ENCODE results near the gene MRPL55. TPM values are rescaled to one million over a fixed set of nuclear protein-coding genes. Genes with fewer than 3 reads are reported as not detected.

Gene MRPL55
- total RNA-seq, 1 experiment from 2014 or later, result 57.1 TPM

DNA sequence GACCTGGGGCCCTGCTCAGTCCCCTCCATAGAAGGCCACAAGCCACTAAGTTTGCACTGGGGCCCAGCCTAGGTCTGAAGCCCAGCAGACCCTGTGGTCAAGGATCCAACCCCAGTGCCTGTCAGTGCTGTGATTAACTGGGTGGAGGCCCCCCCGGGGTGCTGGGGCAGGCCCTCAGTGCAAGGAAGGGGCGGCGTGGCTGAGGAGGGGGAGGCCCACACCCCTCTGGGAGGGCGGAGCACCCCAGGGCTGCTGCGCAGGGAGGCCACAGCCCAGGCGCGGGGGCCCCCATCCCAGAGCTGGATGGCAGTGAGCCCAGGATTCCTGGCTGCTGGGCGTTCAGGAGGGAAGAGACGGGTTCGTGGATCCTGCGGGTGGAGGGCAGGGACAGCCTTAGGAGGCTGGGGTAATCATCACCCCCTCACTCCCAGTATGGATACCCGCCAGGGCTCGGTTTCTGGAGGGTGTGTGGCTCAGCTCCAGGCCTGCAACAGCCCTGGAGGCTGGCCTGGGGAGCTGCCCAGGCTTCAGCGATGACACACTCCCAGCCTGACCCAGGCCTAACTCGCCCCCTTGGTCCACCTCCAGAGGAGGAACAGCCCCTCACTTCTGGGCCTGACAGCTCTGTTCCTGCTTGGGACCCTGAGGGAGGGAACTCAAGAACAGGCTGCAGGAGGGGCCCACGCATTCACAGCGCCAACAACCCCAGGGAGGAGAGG is 41.5 kb upstream of the MRPL55 start:
- Histone ChIP-seq H3K4me2 (ENCODE audit: low read length) (no peak overlapping the region), H3K79me2 (ENCODE audit: insufficient read depth, low read length) (peaks cover 4% of the 10 kb centered on the region; the same call in 1 of the 2 replicates), H3K9me2 (ENCODE audit: insufficient read depth) (no peaks in the 10 kb centered on the region), H3K27me3 (ENCODE audit: insufficient read depth, low read length) (no peaks in the 10 kb centered on the region), H3K4me3 (replicated peaks in 1 of 2; ENCODE audit: low read depth in 1 of 2, low read length in 2 of 2) (no peak overlapping the region), H3K9ac (ENCODE audit: low read length) (no peak overlapping the region), H3K4me1 (ENCODE audit: control insufficient read depth in 1 of 2, insufficient read depth in 2 of 2, low read length in 2 of 2) (peaks cover 9% of the 10 kb centered on the region in 2 experiments; a peak in 3 of 4 replicates), H3K36me3 (ENCODE audit: control insufficient read depth in 1 of 2, insufficient read depth in 2 of 2, low read length in 2 of 2) (0 out of 4 replicates have a peak, but pooled peaks cover 0 to 6% of the 10 kb centered on the region in 2 experiments), H4K20me1 (ENCODE audit: insufficient read depth) (no peaks in the 10 kb centered on the region), H3K9me3 (ENCODE audit: control insufficient read depth in 1 of 2, insufficient read depth in 1 of 2, low read depth in 1 of 2, low read length in 2 of 2) (no peaks in the 10 kb centered on the region), H2AFZ (ENCODE audit: low read depth, low read length, poor library complexity, severe bottlenecking) (no peak overlapping the region), H3K27ac (ENCODE audit: low read depth, low read length) (no peak overlapping the region)
- ChIA-PET POLR2A (no interaction called here), RAD21 (ENCODE audit: low non-redundant PET in 1 of 2, low total read pairs in 2 of 2, uncharacterized antibody in 2 of 2, unreplicated experiment in 2 of 2) (no interaction called here), CTCF (interaction anchor here (1.3 kb wide), 1 partner anchor 15 kb away, joined by 3 read pairs; the partner anchor contains the start of gene IBA57)
- no peak for DNase-seq (ENCODE audit: low read depth, low spot score)
- intact Hi-C loops (cut with micrococcal nuclease), result no loop called here
- no TSS peak for BruUV-seq (replicated peaks)
- no peak for ATAC-seq
- TF ChIP-seq, protein P1, sequence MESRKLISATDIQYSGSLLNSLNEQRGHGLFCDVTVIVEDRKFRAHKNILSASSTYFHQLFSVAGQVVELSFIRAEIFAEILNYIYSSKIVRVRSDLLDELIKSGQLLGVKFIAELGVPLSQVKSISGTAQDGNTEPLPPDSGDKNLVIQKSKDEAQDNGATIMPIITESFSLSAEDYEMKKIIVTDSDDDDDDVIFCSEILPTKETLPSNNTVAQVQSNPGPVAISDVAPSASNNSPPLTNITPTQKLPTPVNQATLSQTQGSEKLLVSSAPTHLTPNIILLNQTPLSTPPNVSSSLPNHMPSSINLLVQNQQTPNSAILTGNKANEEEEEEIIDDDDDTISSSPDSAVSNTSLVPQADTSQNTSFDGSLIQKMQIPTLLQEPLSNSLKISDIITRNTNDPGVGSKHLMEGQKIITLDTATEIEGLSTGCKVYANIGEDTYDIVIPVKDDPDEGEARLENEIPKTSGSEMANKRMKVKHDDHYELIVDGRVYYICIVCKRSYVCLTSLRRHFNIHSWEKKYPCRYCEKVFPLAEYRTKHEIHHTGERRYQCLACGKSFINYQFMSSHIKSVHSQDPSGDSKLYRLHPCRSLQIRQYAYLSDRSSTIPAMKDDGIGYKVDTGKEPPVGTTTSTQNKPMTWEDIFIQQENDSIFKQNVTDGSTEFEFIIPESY (IDR thresholded peaks at IDR 0.05; ENCODE audit: extremely low read depth, insufficient replicate concordance, low read length), result no peak
- TF ChIP-seq EGR1 (IDR thresholded peaks at IDR 0.05; ENCODE audit: low read depth) (no peak), JUND (IDR thresholded peaks at IDR 0.05) (no peak), POLR2AphosphoS5 (IDR thresholded peaks at IDR 0.05; ENCODE audit: low read depth, low read length) (no peak), FOSL1 (IDR thresholded peaks at IDR 0.05; ENCODE audit: low read depth) (no peak), POLR2A (IDR thresholded peaks at IDR 0.05; ENCODE audit: borderline replicate concordance, extremely low read depth, insufficient read depth, insufficient read length) (no peak), ZFX (IDR thresholded peaks at IDR 0.05) (no peak), EZH2 (IDR thresholded peaks at IDR 0.05) (no peak), CBX3 (IDR thresholded peaks at IDR 0.05; ENCODE audit: low read depth) (no peak), EZH2phosphoT487 (IDR thresholded peaks at IDR 0.05; ENCODE audit: borderline replicate concordance) (no peak), YY1 (IDR thresholded peaks at IDR 0.05; ENCODE audit: extremely low read depth, insufficient replicate concordance, low read depth, low read length) (no peak), TCF7L2 (IDR thresholded peaks at IDR 0.05; ENCODE audit: borderline replicate concordance, extremely low read depth, insufficient read depth, insufficient read length) (no peak), SIN3A (IDR thresholded peaks at IDR 0.05; ENCODE audit: low read depth) (no peak)
- TF ChIP-seq, protein P2, sequence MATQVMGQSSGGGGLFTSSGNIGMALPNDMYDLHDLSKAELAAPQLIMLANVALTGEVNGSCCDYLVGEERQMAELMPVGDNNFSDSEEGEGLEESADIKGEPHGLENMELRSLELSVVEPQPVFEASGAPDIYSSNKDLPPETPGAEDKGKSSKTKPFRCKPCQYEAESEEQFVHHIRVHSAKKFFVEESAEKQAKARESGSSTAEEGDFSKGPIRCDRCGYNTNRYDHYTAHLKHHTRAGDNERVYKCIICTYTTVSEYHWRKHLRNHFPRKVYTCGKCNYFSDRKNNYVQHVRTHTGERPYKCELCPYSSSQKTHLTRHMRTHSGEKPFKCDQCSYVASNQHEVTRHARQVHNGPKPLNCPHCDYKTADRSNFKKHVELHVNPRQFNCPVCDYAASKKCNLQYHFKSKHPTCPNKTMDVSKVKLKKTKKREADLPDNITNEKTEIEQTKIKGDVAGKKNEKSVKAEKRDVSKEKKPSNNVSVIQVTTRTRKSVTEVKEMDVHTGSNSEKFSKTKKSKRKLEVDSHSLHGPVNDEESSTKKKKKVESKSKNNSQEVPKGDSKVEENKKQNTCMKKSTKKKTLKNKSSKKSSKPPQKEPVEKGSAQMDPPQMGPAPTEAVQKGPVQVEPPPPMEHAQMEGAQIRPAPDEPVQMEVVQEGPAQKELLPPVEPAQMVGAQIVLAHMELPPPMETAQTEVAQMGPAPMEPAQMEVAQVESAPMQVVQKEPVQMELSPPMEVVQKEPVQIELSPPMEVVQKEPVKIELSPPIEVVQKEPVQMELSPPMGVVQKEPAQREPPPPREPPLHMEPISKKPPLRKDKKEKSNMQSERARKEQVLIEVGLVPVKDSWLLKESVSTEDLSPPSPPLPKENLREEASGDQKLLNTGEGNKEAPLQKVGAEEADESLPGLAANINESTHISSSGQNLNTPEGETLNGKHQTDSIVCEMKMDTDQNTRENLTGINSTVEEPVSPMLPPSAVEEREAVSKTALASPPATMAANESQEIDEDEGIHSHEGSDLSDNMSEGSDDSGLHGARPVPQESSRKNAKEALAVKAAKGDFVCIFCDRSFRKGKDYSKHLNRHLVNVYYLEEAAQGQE (IDR thresholded peaks at IDR 0.05; ENCODE audit: low read depth), result no peak
- TF ChIP-seq, protein P3, sequence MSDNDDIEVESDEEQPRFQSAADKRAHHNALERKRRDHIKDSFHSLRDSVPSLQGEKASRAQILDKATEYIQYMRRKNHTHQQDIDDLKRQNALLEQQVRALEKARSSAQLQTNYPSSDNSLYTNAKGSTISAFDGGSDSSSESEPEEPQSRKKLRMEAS (IDR thresholded peaks at IDR 0.05), result no peak
- TF ChIP-seq, protein P4, sequence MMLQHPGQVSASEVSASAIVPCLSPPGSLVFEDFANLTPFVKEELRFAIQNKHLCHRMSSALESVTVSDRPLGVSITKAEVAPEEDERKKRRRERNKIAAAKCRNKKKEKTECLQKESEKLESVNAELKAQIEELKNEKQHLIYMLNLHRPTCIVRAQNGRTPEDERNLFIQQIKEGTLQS (IDR thresholded peaks at IDR 0.05), result no peak

All from HCT116 (cell line).